Activated effector memory CD4-positive, alpha-beta T cell treated with anti-CD3 and anti-CD28 coated beads, Interleukin-2, amount 50 U/mL, for 16 hours (primary cell): ENCODE measurements around the gene CDK18.

Experiments
- DNase-seq: peaks from one replicate; pipeline ENCODE4 v3.0.0-alpha.2; 2020

CDK18 gene

GRCh38 chr1:205575294-205575885, 70.9 kb downstream of the CDK18 start:
- peak; percentile 50 for DNase-seq

GRCh38 chr1:205576011-205576410, 71.5 kb downstream of the CDK18 start:
- DNase-seq: peak; percentile 50

DNA sequence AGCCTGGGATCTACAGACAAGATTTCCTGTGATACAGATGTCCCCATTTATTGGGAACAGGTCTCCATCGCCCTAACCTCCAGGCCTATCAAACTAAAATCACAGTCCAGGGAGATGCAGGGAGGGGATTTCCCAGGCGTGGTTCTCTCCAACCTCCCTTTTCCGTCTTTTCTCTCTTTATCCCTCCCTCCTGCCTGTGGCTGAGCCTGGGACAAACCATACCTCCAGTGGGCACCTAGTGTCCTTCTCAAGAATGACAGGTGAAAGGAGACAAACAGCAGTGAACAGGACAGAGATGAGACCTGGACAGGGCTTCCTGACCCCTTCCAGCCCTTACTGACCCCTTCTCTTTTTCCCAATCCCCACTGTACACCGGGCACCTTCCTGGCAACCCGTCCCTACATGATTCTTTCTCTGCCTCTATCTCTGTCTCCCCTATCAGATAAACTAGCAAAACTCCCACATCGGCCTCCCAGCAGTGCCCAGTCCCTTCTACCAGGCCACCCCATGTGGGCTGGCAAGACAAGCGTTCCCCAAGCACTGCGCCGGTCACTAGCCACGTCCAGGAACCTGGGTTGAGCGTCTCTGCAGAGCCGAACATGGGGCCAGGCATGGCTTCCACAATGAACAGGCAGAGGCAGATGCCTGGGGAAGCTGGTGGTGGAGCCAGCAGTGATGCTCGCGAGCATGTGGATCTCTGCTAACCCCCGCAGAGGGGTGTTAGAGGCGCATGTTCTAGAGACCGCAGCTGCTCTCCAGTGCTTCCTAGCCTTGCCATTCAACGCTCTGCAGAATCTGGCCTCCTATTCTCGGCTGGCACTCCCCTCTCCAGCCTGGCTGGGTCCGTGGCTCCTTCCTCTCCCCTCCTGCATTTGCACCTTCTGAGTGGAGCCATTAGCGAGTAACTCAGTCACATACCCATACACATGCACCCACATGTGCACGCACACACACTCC, 72.6 kb downstream of the CDK18 start:
- peak; percentile 25 for DNase-seq

GRCh38 chr1:205577874-205578658, 73.6 kb downstream of the CDK18 start:
- no peak for DNase-seq

- DNase-seq: no peak
Measured at GRCh38 chr1:205578780-205579571, 74.5 kb downstream of the CDK18 start.

DNA sequence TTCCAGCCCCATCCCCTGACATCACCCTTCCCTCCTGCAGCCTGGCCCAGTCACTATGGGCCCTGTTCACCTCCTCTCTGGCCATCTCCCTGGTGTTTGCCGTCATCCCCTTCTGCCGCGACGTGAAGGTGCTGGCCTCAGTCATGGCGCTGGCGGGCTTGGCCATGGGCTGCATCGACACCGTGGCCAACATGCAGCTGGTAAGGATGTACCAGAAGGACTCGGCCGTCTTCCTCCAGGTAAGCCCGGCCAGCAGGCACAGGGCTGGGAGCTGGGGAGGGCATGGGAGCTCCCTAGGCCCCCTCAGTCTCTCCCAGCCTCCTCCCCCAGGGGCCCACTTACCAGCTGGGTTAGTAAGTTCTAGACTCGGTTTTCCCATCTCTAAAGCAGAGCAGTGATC, 75.2 kb downstream of the CDK18 start:
- no peak for DNase-seq

GRCh38 chr1:205580140-205580922, 75.9 kb downstream of the CDK18 start:
- no peak for DNase-seq

DNA sequence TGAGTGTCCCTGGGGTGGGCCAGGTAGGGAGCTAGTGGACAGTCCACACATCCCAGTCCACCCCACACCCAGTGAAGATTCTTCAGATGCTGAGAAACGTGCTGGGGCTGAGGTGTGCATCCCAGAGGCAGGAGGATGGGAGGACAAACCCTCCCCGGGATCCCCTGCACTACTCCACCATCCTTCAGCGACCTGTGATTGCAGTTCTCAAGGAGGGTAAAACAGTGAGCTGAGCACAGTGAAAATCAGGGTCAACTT, 76.4 kb downstream of the CDK18 start:
- no peak for DNase-seq

DNA sequence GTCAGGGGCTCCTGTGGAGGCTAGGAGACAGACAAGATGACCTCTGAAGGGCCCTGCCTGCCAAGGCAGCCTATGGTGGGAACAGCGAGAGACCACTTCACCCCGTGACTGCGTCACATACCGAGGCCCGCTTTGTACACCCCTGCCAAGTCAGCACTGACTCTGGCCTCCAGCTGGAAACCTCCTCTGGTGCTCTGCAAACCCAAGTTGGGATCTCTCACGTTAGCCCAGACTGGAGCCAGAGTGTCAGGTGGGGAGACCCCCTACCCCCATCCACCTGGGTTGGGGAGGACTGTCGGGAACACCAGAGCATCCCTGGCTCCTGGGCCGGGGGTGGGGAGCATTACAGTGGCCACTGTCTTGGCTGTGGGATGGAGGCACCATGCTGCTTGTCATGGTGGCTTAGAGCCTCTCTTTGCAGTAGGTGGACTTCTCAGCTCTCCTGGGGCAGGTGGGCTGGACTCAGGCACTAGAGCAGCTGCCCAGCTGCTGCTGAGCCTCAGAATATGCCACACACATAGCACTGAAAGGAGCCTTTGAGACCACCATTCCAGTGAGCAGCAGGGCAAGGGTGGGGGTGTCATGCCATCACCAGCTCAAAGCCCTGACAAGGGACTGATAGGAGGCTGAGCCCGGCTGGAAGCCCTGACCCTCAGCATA, 77.0 kb downstream of the CDK18 start:
- DNase-seq: no peak

DNA sequence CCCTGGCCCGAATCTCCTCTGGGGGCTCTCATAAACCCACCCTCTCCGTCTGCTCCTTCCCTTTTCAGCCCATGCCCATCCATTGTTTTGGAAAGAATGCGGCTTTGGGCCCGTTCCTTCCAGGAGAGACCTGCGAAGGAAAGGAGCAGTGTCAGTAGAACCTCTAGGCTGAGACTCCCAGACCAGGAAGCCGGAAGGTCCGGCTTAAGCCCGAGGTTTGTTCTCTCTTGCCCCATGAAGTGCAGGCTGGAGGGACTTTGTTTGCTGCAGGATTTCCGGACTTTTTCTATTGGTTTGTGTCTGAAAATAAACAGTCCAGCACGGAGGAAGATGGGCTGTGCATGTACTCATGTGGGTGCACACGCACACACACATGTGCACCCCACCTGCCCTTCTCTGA, 77.6 kb downstream of the CDK18 start:
- DNase-seq: no peak
